ENCODE measurements around the gene RPIA. TPM values are rescaled to one million over a fixed set of nuclear protein-coding genes. Genes with fewer than 3 reads are reported as not detected.

RPIA gene
- total and polyA plus RNA-seq, 4 donors, result 16.8 to 25.3 (median 18.4) TPM

GRCh38 chr2:88658326-88658725, 33.1 kb upstream of the RPIA start:
- no peak for DNase-seq
- H3K4me3 ChIP-seq, result no peak overlapping the region
- ATAC-seq (ENCODE audit: insufficient read depth, low FRiP score), result no peak
- WGBS, 2 donors, result 53 to 63% methylated on average over 3 of the region's 3 CpGs
- TF ChIP-seq CTCF (IDR thresholded peaks at IDR 0.05; ENCODE audit: control extremely low read depth, extremely low read depth), result no peak
- H3K27ac ChIP-seq (ENCODE audit: low read depth in 1 of 2, low read length in 1 of 2), result peak overlapping the region in 1 of 2 donors; percentile 41
- no peaks in the 10 kb centered on the region for H3K9me3 ChIP-seq (ENCODE audit: control insufficient read depth in 4 of 4, insufficient read depth in 3 of 4, low read length in 3 of 4)
- no peak overlapping the region for H3K9ac ChIP-seq (ENCODE audit: insufficient read depth in 1 of 2, low read length in 2 of 2)
- no peaks in the 10 kb centered on the region for H3K27me3 ChIP-seq (ENCODE audit: control insufficient read depth in 3 of 3, insufficient read depth in 3 of 3, low read length in 2 of 3)
- no peaks in the 10 kb centered on the region for H3K36me3 ChIP-seq (ENCODE audit: control insufficient read depth in 4 of 4, insufficient read depth in 4 of 4, low read length in 4 of 4)
- peaks cover 0 to 2% (median 0%) of the 10 kb centered on the region in 5 donors for H3K4me1 ChIP-seq (ENCODE audit: control insufficient read depth in 5 of 5, insufficient read depth in 5 of 5, low read length in 5 of 5)

GRCh38 chr2:88658881-88659537, 32.5 kb upstream of the RPIA start:
- TF ChIP-seq CTCF (IDR thresholded peaks at IDR 0.05; ENCODE audit: control extremely low read depth, extremely low read depth), result no peak
- Histone ChIP-seq H3K27ac (ENCODE audit: low read depth in 1 of 2, low read length in 1 of 2) (peak overlapping the region; percentile 41 to 42), H3K9ac (ENCODE audit: insufficient read depth in 1 of 2, low read length in 2 of 2) (no peak overlapping the region), H3K4me3 (no peak overlapping the region), H3K27me3 (ENCODE audit: control insufficient read depth in 3 of 3, insufficient read depth in 3 of 3, low read length in 2 of 3) (no peaks in the 10 kb centered on the region), H3K9me3 (ENCODE audit: control insufficient read depth in 4 of 4, insufficient read depth in 3 of 4, low read length in 3 of 4) (peaks cover 0 to 3% (median 0%) of the 10 kb centered on the region in 4 donors), H3K36me3 (ENCODE audit: control insufficient read depth in 4 of 4, insufficient read depth in 4 of 4, low read length in 4 of 4) (no peaks in the 10 kb centered on the region), H3K4me1 (ENCODE audit: control insufficient read depth in 5 of 5, insufficient read depth in 5 of 5, low read length in 5 of 5) (peaks cover 0 to 2% (median 0%) of the 10 kb centered on the region in 5 donors)
- ATAC-seq (ENCODE audit: insufficient read depth, low FRiP score) (peak; percentile 19), DNase-seq (no peak)
- 62 to 71% methylated on average over 4 of the region's 4 CpGs for WGBS, 2 donors

GRCh38 chr2:88659538-88659915, 31.9 kb upstream of the RPIA start:
- Histone ChIP-seq H3K9me3 (ENCODE audit: control insufficient read depth in 4 of 4, insufficient read depth in 3 of 4, low read length in 3 of 4) (peaks cover 0 to 3% (median 0%) of the 10 kb centered on the region in 4 donors), H3K4me1 (ENCODE audit: control insufficient read depth in 5 of 5, insufficient read depth in 5 of 5, low read length in 5 of 5) (peaks cover 0 to 2% (median 0%) of the 10 kb centered on the region in 5 donors), H3K9ac (ENCODE audit: insufficient read depth in 1 of 2, low read length in 2 of 2) (no peak overlapping the region), H3K36me3 (ENCODE audit: control insufficient read depth in 4 of 4, insufficient read depth in 4 of 4, low read length in 4 of 4) (no peaks in the 10 kb centered on the region), H3K4me3 (no peak overlapping the region), H3K27me3 (ENCODE audit: control insufficient read depth in 3 of 3, insufficient read depth in 3 of 3, low read length in 2 of 3) (no peaks in the 10 kb centered on the region), H3K27ac (ENCODE audit: low read depth in 1 of 2, low read length in 1 of 2) (peak overlapping the region; percentile 38 to 42)
- DNase-seq, result peak in 2 of 3 donors; percentile 4 to 29
- peak; percentile 27 for ATAC-seq (ENCODE audit: insufficient read depth, low FRiP score)
- TF ChIP-seq CTCF (IDR thresholded peaks at IDR 0.05; ENCODE audit: control extremely low read depth, extremely low read depth), result no peak
- WGBS, 2 donors, result 37 to 58% methylated on average over 4 of the region's 4 CpGs
